Tibial artery (tissue), 4 donors: ENCODE results near the gene SPG7.

ENCODE experiments used
- DNase-seq, 2 donors: peaks; one replicate each; pipeline ENCODE4 v3.0.0-alpha.2; 2019
- H3K27ac ChIP-seq, 2 donors: fragments of 200-600 bp; sonication (generic) in 1 of 2; 1 replicate in 1 of 2; 2 replicates in 1 of 2; pipeline ENCODE4 v1.5.1; 2018 to 2019; ENCODE audit warnings: mild to moderate bottlenecking in 1 of 2
- H3K27me3 ChIP-seq, 2 donors: fragments of 200-600 bp; sonication (generic) in 1 of 2; one replicate each; pipeline versions ENCODE4 v1.5.1 to v1.6.0; 2016 to 2019
- H3K36me3 ChIP-seq, 3 donors: fragments of 200-600 bp; sonication (generic) in 2 of 3; one replicate each; pipeline ENCODE4 v1.5.1; 2016 to 2019; ENCODE audit warnings: mild to moderate bottlenecking in 2 of 3
- H3K4me1 ChIP-seq, 4 donors: fragments of 200-600 bp; sonication (generic) in 2 of 4; 1 replicate in 3 of 4; 2 replicates in 1 of 4; pipeline ENCODE4 v1.5.1; 2016 to 2019
- H3K4me3 ChIP-seq, 2 donors: fragments of 200-600 bp; sonication (generic) in 1 of 2; 1 replicate in 1 of 2; 2 replicates in 1 of 2; pipeline ENCODE4 v1.5.1; 2018 to 2019; ENCODE audit warnings: mild to moderate bottlenecking in 2 of 2
- H3K9me3 ChIP-seq, 3 donors: fragments of 200-600 bp; sonication (generic) in 1 of 3; one replicate each; pipeline ENCODE4 v1.5.1; 2016 to 2019
- intact Hi-C: fragments of 100-400 bp; cut with DNase I; formaldehyde crosslinking; loops from one replicate; pipeline ENCODE4 v1.15.0; 2023; ENCODE audit warnings: low total_unique reads
- TF ChIP-seq, protein P1 (sequence below), 2 experiments: fragments of 200-600 bp in 1 of 2; fragments of 450-650 bp in 1 of 2; IDR thresholded peaks; one replicate each; pipeline ENCODE4 v1.5.1; 2017 to 2019; ENCODE audit warnings: antibody characterized with exemption in 2 of 2, mild to moderate bottlenecking in 1 of 2, moderate library complexity in 1 of 2

Gene SPG7

DNA sequence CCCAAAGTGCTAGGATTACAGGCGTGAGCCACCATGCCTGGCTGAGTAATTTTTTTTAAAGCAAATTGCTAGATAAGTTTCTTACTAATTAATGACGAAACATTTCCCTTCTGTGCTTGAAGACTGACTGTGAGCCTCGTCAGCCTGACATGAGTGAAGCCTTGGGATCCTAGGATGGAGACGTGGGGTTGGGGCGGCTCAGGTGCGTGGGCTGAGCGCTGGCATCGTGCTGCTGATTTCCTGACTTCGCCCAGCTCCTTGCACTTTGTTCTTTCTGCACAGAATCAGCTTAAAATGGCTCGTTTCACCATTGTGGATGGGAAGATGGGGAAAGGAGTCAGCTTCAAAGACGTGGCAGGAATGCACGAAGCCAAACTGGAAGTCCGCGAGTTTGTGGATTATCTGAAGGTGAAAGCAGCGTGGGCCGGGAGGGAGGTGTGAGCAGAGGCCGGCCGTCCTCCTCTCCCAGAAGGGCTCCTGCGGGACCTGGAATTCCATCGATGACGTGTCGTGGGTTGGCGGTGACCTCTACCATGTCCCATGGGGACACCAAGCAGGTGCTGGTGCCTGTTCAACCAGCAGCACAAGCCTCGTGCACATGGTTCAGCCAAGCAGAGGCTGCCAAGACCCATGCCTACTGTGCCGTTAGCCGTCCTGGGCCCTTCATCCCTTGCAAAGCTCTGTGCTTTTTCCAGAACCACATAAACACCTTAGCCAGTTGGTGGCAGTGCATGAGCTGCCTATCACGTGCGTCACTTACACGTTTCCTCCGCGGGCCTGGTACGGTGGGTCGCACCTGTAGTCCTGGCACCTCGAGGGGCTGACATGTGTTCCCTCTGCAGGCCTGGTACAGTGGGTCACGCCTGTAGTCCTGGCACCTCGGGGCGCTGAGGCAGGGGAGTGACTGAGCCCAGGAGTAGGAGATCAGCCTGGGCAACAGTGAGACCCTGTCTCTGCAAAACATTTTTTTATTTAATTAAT lies 22.5 kb downstream of the SPG7 start:
- intact Hi-C loops: no loop called here
- TF ChIP-seq, protein P1, sequence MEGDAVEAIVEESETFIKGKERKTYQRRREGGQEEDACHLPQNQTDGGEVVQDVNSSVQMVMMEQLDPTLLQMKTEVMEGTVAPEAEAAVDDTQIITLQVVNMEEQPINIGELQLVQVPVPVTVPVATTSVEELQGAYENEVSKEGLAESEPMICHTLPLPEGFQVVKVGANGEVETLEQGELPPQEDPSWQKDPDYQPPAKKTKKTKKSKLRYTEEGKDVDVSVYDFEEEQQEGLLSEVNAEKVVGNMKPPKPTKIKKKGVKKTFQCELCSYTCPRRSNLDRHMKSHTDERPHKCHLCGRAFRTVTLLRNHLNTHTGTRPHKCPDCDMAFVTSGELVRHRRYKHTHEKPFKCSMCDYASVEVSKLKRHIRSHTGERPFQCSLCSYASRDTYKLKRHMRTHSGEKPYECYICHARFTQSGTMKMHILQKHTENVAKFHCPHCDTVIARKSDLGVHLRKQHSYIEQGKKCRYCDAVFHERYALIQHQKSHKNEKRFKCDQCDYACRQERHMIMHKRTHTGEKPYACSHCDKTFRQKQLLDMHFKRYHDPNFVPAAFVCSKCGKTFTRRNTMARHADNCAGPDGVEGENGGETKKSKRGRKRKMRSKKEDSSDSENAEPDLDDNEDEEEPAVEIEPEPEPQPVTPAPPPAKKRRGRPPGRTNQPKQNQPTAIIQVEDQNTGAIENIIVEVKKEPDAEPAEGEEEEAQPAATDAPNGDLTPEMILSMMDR (IDR thresholded peaks at IDR 0.05): no peak
- no peak overlapping the region for H3K4me3 ChIP-seq
- no peak for DNase-seq
- H3K4me1 ChIP-seq: no peaks in the 10 kb centered on the region
- H3K27ac ChIP-seq: no peak overlapping the region
- H3K27me3 ChIP-seq: no peaks in the 10 kb centered on the region
- H3K9me3 ChIP-seq: no peaks in the 10 kb centered on the region
- H3K36me3 ChIP-seq: peaks cover 76 to 98% (median 81%) of the 10 kb centered on the region in 3 donors

DNA sequence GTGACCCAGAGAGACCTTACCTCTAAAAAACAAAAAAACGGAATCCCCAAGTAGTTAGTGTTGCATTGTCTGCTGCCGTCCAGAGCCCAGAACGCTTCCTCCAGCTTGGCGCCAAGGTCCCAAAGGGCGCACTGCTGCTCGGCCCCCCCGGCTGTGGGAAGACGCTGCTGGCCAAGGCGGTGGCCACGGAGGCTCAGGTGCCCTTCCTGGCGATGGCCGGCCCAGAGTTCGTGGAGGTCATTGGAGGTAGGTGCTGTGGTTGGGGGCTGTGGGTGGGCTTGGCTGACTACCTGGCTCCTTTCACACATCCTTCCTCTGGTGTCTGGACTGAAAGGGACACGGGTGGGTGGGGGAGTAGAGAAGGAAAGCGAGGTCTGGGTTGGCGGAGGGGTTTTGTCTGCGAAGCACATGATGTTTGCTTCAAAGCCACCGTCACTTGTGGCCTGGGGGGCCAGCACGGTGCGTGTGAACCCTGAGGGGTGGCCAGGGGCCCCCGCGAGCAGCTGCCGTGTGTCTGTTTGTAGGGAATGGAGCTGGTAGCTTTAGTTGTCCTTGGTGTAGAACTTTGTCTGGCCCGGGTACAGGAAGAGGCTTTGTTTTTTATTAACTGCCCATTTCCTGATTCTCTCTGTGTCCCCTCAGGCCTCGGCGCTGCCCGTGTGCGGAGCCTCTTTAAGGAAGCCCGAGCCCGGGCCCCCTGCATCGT lies 23.8 kb downstream of the SPG7 start:
- no peak for DNase-seq
- no peaks in the 10 kb centered on the region for H3K9me3 ChIP-seq
- TF ChIP-seq, protein P1 (IDR thresholded peaks at IDR 0.05): no peak
- no peaks in the 10 kb centered on the region for H3K4me1 ChIP-seq
- H3K27ac ChIP-seq: no peak overlapping the region
- peaks cover 68 to 94% (median 75%) of the 10 kb centered on the region in 3 donors for H3K36me3 ChIP-seq
- H3K4me3 ChIP-seq: no peak overlapping the region
- H3K27me3 ChIP-seq: no peaks in the 10 kb centered on the region
- intact Hi-C loops: no loop called here

DNA sequence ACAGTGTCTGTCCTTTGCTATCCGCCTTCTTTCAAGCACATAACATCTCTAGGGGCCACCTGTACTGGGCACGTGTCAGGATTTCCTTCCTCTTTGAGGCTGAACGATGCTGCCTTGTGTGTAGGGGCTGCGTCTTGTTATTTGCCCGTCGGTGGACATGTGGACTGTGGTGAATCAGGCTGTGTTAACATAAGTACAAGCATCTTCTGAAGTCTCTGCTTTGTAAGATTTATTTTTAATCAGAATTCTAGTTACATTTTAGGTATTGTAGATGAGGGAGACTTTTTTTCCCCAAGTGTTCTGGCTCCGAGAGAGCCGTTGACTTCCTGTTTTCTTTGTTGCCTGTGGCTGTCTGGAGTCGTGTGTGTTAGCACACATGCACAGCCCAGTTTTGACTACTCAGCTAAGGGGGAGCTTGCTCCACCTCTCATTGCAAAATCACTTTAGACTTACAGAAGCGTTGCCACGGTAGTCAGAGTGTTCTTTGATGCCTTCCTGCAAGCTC lies 26.1 kb downstream of the SPG7 start:
- no peaks in the 10 kb centered on the region for H3K27me3 ChIP-seq
- no peak overlapping the region for H3K4me3 ChIP-seq
- TF ChIP-seq, protein P1 (IDR thresholded peaks at IDR 0.05): no peak
- H3K9me3 ChIP-seq: no peaks in the 10 kb centered on the region
- DNase-seq: peak in 1 of 2 donors; percentile 64
- H3K36me3 ChIP-seq: peaks cover 58 to 95% (median 78%) of the 10 kb centered on the region in 3 donors
- intact Hi-C loops: no loop called here
- no peak overlapping the region for H3K27ac ChIP-seq
- H3K4me1 ChIP-seq: no peaks in the 10 kb centered on the region

DNA sequence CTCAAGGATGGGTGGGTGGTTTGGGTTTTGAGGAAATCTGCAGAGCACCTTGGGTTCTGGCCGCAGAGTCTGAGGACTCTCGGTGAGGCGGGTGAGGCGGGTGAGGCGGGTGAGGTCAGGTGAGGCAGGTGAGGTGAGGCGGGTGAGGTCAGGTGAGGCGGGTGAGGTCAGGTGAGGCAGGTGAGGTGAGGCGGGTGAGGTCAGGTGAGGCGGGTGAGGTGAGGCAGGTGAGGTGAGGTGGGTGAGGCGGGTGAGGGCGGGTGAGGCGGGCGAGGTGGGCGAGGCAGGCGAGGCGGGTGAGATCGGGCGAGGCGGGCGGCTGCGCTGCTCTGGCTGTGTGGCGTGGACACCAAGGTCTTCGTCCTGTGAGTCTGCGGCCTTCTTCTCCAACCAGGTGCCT lies 28.2 kb downstream of the SPG7 start:
- no peak overlapping the region for H3K4me3 ChIP-seq
- DNase-seq: no peak
- H3K9me3 ChIP-seq: no peaks in the 10 kb centered on the region
- no peaks in the 10 kb centered on the region for H3K27me3 ChIP-seq
- no peaks in the 10 kb centered on the region for H3K4me1 ChIP-seq
- no peak overlapping the region for H3K27ac ChIP-seq
- TF ChIP-seq, protein P1 (IDR thresholded peaks at IDR 0.05): no peak
- peaks cover 40 to 96% (median 71%) of the 10 kb centered on the region in 3 donors for H3K36me3 ChIP-seq
- intact Hi-C loops: no loop called here

DNA sequence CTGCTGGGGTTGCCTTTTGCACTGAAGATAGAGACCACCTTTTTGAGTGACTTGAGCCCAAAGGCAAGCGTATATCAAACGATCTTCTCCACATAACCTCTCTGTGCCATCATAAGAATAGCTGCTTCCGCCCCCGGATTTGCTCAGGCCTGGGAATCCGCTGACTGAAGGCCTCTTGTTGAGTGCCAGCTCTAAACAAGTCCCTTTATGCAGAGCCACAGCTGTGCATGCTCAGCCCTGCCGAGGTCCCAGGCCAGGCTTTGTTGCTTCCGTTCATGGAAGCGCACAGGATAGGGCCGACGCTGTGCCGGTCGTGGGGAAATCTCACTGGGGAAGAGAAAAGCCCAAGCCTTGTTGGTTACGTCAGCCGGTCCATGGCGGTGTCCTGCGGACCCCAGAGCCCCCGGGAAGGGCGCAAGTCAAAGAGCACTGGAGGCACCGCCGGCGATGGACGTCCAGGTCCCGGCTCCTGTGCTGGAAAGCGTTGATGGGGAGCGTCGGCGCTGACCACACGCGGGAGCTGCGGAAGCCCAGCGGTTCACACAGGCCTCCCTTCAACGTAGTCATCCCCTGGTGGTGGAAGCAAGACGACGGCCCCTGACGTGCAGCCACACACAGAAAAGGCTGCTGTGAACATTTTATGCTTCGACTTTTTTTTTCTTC lies 28.8 kb downstream of the SPG7 start:
- H3K4me1 ChIP-seq: no peaks in the 10 kb centered on the region
- no peak for DNase-seq
- H3K9me3 ChIP-seq: no peaks in the 10 kb centered on the region
- peaks cover 37 to 96% (median 71%) of the 10 kb centered on the region in 3 donors for H3K36me3 ChIP-seq
- H3K27ac ChIP-seq: no peak overlapping the region
- H3K4me3 ChIP-seq: no peak overlapping the region
- no peaks in the 10 kb centered on the region for H3K27me3 ChIP-seq
- TF ChIP-seq, protein P1 (IDR thresholded peaks at IDR 0.05): no peak
- intact Hi-C loops: no loop called here
